SU-DHL-6 (cell line): ENCODE data around the gene GRAMD1A.

Experiments
- EZH2phosphoT487 ChIP-seq: fragments of 200-600 bp; sonication (generic), shearing (Covaris generic); conservative IDR thresholded peaks from 2 replicates; pipeline ENCODE4 v1.6.1; 2018; ENCODE audit warnings: mild to moderate bottlenecking, antibody characterized with exemption, low read length, moderate library complexity, mixed read lengths
- TF ChIP-seq, protein P1 (sequence below): fragments of 200-600 bp; sonication (generic); IDR thresholded peaks from one replicate; pipeline ENCODE4 v1.5.1; 2017; ENCODE audit warnings: antibody characterized with exemption, mild to moderate bottlenecking, low read length, moderate library complexity; ENCODE audit not compliant: insufficient read depth, poor library complexity, severe bottlenecking

GRCh38 chr19:34982275-34982674 is 17.8 kb upstream of the GRAMD1A start:
- TF ChIP-seq, protein P1, sequence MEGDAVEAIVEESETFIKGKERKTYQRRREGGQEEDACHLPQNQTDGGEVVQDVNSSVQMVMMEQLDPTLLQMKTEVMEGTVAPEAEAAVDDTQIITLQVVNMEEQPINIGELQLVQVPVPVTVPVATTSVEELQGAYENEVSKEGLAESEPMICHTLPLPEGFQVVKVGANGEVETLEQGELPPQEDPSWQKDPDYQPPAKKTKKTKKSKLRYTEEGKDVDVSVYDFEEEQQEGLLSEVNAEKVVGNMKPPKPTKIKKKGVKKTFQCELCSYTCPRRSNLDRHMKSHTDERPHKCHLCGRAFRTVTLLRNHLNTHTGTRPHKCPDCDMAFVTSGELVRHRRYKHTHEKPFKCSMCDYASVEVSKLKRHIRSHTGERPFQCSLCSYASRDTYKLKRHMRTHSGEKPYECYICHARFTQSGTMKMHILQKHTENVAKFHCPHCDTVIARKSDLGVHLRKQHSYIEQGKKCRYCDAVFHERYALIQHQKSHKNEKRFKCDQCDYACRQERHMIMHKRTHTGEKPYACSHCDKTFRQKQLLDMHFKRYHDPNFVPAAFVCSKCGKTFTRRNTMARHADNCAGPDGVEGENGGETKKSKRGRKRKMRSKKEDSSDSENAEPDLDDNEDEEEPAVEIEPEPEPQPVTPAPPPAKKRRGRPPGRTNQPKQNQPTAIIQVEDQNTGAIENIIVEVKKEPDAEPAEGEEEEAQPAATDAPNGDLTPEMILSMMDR: no peak
- no peak for TF ChIP-seq EZH2phosphoT487
